Omental fat pad (tissue), 4 donors: ENCODE results near the gene TXNDC11. TPM values are rescaled to one million over a fixed set of nuclear protein-coding genes. Genes with fewer than 3 reads are reported as not detected.
"Not testable (repeated sequence)": the region's sequence is repeated elsewhere in the genome, so short reads cannot be mapped to it uniquely, and the experiment has no call there.

Experiments
- ATAC-seq: fragments of 150-250 bp; one replicate; pipeline ENCODE4 v1.9.1; 2016; ENCODE audit warnings: mild to moderate bottlenecking, moderate library complexity; ENCODE audit not compliant: low FRiP score
- DNase-seq: peaks from one replicate; pipeline ENCODE4 v3.0.0-alpha.2; 2019; ENCODE audit warnings: low spot score
- total RNA-seq, 4 donors: library from RNA; depleted of rRNA; stranded (reverse); fragments of >200 nt; gene quantifications; one replicate each; pipeline ENCODE4 v1.1.0, GENCODE V29; 2016
- TF ChIP-seq, protein P1 (sequence below), 3 donors: fragments of 450-650 bp; IDR thresholded peaks; one replicate each; pipeline ENCODE4 v1.5.1; 2016 to 2017; ENCODE audit warnings: antibody characterized with exemption in 3 of 3, mild to moderate bottlenecking in 3 of 3, moderate library complexity in 2 of 3

TXNDC11 gene, protein sequence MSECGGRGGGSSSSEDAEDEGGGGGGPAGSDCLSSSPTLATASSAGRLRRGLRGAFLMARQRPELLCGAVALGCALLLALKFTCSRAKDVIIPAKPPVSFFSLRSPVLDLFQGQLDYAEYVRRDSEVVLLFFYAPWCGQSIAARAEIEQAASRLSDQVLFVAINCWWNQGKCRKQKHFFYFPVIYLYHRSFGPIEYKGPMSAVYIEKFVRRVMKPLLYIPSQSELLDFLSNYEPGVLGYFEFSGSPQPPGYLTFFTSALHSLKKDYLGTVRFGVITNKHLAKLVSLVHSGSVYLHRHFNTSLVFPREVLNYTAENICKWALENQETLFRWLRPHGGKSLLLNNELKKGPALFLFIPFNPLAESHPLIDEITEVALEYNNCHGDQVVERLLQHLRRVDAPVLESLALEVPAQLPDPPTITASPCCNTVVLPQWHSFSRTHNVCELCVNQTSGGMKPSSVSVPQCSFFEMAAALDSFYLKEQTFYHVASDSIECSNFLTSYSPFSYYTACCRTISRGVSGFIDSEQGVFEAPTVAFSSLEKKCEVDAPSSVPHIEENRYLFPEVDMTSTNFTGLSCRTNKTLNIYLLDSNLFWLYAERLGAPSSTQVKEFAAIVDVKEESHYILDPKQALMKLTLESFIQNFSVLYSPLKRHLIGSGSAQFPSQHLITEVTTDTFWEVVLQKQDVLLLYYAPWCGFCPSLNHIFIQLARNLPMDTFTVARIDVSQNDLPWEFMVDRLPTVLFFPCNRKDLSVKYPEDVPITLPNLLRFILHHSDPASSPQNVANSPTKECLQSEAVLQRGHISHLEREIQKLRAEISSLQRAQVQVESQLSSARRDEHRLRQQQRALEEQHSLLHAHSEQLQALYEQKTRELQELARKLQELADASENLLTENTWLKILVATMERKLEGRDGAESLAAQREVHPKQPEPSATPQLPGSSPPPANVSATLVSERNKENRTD
- 10 to 100 TPM; 40.2 to 53.0 (median 49.1) TPM for total RNA-seq

DNA sequence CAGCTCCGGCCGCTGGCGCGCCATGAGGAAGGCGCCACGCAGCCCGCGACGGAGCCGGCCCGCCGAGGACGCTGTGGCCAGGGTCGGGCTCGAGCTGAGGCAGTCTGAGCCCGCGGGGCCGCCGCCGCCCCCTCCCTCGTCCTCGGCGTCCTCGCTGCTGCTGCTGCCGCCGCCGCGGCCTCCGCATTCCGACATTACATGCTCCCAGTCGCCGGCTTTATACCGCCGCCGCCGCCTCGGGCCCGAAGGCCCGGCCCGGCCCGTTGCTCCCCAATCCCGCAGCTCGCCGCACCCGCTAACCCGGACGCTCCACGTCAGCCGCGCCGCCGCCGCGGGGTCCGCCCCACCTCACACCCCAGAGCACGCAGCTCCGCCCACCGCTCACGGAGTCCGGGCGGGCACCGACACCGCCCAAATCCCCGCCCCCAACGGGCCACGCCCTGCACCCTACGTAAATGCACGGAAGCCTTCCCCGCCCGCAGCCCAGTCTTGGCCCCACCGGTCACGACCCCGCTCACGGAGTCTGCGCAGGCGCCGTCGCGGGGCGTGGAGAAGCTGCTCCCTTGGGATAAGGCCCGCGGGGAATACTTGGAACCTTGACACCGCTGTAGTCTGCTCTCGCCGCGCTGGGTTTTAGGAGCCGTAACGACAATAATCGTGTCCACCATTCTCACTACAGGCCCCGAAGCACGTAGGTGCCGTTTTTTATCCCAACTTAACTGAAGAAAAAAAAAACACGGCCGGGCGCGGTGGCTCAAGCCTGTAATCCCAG lies at the start of gene TXNDC11:
Gene TXNDC11 (minus strand): TSS at position 322 of the 772 bp plus-strand sequence. CDS start 127 bp downstream, at position 195.
- peak; percentile 97 for DNase-seq
- TF ChIP-seq, protein P1, sequence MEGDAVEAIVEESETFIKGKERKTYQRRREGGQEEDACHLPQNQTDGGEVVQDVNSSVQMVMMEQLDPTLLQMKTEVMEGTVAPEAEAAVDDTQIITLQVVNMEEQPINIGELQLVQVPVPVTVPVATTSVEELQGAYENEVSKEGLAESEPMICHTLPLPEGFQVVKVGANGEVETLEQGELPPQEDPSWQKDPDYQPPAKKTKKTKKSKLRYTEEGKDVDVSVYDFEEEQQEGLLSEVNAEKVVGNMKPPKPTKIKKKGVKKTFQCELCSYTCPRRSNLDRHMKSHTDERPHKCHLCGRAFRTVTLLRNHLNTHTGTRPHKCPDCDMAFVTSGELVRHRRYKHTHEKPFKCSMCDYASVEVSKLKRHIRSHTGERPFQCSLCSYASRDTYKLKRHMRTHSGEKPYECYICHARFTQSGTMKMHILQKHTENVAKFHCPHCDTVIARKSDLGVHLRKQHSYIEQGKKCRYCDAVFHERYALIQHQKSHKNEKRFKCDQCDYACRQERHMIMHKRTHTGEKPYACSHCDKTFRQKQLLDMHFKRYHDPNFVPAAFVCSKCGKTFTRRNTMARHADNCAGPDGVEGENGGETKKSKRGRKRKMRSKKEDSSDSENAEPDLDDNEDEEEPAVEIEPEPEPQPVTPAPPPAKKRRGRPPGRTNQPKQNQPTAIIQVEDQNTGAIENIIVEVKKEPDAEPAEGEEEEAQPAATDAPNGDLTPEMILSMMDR (IDR thresholded peaks at IDR 0.05): no peak
- peak; percentile 99 for ATAC-seq

DNA sequence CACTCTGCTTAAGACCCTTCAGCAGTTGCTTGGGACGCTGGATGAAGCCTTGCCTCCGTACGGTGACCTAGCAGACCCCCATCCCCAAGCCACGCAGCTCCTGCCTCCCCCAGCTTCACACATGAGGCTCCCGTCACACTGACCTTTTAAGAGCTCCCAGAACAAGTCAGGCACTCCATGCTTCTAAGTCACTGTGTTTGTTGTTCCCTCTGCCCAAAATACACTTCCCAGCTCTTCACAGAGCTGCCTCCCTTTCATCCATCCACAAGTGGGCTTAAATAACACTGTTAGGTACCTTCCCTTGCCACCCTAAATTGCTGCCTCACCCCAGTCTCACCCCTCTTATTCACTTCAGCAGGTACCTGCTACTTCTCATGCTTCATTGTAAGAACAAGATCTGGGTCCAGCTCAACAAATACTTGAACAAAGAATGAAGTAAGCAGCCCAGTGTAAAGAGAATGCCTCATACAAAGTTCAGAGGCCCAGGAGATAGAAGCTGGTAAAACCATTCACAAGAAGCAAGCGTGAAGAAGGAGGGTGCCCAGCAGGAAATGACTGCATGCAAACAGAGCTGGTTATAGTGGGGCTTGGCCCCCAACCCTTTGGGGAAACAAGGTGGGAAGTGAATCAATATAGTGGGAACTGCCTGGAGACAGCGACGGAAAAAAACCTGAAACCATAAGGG lies 48.6 kb upstream of the TXNDC11 start:
- TF ChIP-seq, protein P1 (IDR thresholded peaks at IDR 0.05): no peak
- ATAC-seq: no peak
- DNase-seq: no peak

DNA sequence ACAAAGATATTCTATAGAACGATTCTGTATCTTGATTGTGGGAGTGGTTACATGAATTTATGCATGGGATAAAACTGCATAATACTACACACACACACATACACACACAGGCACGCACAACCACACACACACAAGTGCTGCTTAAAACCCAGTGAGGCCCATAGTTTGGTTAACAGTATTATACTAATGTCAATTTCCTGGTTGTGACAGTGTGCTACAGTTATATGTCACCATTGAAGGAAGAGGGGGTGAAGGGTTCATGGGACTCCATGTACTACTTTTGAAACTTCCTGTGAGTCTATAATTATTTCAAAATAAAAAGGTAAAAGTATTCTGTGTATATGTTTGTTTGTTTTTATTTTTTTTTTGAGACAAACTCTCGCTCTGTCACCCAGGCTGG lies 46.3 kb upstream of the TXNDC11 start:
- no peak for ATAC-seq
- DNase-seq: no peak
- TF ChIP-seq, protein P1 (IDR thresholded peaks at IDR 0.05): no peak

DNA sequence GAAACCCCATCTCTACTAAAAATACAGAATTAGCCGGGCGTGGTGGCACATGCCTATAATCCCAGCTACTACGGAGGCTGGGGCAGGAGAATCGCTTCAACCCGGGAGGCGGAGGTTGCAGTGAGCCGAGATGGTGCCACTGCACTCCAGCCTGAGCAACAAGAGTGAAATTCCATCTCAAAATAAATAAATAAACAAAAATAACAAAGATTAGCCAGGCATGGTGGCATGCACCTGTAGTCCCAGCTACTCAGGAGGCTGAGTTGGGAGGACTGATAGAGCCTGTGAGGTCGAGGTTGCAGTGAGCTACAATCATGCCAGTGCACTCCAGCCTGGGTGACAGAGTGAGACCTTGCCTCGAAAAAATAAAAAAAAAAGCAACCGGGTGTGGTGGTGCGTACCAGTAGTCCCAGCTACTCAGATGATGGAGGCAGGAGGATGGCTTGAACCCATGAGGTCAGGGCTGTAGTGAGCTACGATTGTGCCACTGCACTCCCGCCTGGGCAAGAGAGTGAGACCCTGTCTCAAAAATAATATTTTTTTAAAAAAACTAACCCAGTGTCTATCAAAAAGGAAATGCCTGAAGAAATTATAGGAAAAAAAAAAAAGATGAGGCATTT lies 42.4 kb upstream of the TXNDC11 start:
- not testable (repeated sequence) for ATAC-seq, DNase-seq

DNA sequence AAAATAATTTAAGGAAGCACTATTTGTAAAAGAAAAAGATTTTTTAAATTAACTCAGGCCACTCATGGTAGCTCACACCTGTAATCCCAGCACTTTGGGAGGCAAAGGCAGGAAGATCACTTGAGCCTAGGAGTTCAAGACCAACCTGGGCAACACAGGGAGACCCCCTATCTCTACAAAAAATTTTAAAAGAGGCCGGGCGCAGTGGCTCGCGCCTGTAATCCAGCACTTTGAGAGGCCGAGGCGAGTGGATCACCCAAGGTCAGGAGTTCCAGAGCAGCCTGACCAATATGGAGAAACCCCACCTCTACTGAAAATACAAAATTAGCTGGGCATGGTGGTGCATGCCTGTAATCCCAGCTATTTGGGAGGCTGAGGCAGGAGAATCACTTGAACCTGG lies 41.7 kb upstream of the TXNDC11 start:
- not testable (repeated sequence) for DNase-seq, ATAC-seq

DNA sequence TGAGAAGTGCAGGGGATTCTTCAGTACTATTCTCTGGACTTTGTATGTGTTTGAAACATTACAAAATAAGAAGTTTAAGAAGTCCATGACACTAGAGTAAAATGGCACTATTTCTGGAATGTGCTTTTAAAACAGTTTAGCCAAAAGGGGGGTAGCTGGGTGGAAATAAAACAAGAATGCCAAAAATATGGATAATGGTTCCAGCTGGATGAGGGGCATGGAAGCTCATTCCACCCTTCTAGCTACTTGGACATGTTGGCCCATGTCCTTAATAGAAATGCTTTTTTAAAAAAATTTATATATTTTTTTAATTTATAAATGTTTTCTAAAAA lies 41.3 kb upstream of the TXNDC11 start:
- TF ChIP-seq, protein P1 (IDR thresholded peaks at IDR 0.05): no peak
- DNase-seq (no peak), ATAC-seq (no peak)
